ENCODE data around the gene LORICRIN.

Gene LORICRIN

GRCh38 chr1:153251087-153251486, 8.4 kb upstream of the LORICRIN start:
- DNase-seq, result no peak

GRCh38 chr1:153251562-153251961, 7.9 kb upstream of the LORICRIN start:
- DNase-seq, result no peak

DNA sequence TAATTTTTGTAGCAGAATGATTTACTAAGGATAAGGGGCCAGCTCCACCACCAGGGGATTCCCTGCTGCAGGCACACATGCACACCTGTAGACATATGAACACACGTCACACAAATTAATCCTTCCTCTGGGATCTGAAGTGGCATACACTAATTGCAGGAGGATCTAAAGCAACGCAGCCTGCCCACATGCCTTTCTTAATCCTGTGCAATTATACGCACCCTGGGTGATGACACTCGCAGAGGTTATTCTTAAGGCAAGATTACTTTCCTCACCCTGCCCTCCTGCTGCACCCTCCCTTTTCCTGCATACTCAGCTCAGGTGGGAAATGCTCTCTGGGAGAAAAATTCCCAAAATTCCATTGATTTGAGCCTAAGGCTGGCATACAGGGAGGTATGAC, 7.5 kb upstream of the LORICRIN start:
- DNase-seq, result no peak

- no peak for DNase-seq
These were observed 6.4 kb upstream of the LORICRIN start for GRCh38 chr1:153253076-153253475.

DNA sequence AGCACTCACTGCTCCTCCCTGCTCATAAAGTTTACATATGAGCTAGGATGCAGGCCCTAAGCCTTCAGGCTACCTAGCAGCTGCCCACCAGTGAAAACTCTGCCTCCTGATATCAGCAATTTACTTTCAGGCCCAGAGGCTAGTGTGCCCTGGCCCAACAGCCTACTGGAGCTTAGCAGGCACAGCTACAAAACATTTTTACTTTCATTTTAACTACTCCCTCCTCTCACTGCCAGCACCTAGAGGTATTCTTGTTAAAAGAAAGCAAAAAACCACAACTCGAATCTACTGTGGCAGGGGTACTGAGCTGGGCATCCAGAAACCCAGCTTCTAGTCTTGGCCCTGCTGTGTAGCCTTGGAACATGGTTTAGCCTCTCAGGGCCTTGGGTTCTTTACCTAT, 5.8 kb upstream of the LORICRIN start:
- no peak for DNase-seq

GRCh38 chr1:153260585-153261280, 1.2 kb downstream of the LORICRIN start:
- DNase-seq, result no peak

DNA sequence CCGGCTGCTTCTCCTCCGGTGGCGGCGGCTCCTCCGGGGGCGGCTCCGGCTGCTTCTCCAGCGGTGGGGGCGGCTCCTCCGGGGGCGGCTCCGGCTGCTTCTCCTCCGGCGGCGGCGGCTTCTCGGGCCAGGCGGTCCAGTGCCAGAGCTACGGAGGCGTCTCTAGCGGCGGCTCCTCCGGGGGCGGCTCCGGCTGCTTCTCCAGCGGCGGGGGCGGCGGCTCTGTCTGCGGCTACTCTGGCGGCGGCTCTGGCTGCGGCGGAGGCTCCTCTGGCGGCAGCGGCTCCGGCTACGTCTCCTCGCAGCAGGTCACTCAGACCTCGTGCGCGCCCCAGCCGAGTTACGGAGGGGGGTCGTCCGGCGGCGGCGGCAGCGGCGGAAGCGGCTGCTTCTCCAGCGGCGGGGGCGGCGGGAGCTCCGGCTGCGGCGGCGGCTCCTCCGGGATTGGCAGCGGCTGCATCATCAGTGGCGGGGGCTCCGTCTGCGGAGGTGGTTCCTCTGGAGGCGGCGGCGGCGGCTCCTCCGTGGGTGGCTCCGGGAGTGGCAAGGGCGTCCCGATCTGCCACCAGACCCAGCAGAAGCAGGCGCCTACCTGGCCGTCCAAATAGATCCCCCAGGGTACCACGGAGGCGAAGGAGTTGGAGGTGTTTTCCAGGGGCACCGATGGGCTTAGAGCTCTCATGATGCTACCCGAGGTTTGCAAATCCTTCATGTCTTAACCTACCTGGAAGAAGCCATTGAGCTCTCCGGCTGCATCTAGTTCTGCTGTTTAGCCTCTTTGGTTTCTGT, 2.0 kb downstream of the LORICRIN start:
- no peak for DNase-seq

- no peak for DNase-seq
These were observed 2.5 kb downstream of the LORICRIN start for GRCh38 chr1:153262070-153262366.

DNA sequence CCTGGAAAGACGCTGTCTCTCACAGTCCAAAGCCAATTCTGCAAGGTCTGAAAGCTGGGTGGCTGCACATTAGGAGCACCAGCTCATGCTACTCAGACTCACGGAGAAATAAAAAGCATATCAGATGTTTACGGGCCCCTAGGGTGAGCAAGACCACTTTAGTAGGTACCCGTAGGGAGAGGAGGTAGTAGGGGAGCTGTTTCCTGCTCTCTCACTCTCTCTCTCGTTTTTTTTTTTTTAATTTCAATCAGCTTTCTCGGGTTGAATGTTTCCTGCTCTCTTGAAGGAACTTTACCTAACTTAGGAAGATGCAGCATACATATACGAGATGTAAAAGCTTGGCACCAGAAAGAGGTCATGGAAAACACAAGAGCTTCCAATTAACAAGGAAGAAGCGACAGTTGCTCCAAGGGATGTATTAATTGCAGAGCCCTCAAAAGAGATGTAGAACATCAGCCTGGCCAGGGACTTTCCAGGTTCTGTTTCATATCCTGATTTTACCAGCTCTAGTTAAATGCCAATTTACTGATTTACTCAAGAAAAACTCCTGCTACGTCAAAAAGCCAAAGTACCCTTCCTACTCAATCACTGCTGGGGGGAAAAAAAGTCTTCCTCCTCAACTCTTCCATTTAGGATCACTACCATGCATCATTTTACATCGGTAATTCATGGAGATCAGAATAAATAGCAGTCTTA, 3.1 kb downstream of the LORICRIN start:
- DNase-seq, result no peak

- DNase-seq, result no peak
These were observed 6.0 kb downstream of the LORICRIN start for GRCh38 chr1:153265457-153265856.

DNA sequence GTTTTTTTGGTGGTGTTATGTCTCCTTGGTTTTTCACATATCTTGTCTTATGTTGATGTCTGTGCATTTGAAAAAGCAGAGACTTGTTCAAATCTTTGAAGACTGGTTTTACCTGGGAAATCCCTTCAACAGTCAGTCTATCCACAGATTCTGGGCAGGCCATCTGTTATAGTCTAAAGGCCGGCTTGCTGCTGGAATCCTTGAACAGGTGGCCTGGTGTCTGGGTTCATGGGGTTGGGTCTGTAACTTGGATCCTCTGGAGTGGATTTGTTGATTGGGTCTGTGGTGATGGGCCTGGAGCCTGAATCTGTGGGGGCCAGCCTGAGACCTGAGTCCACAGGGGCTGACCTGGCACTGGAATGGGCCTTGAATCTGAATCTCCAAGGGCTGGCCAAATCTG, 12.2 kb downstream of the LORICRIN start:
- no peak for DNase-seq

- DNase-seq, result no peak
These were observed 12.7 kb downstream of the LORICRIN start for GRCh38 chr1:153272186-153272585.

GRCh38 chr1:153277852-153278251, 18.4 kb downstream of the LORICRIN start:
- no peak for DNase-seq

- DNase-seq, result no peak
These were observed 29.3 kb downstream of the LORICRIN start for GRCh38 chr1:153288634-153289275.

DNA sequence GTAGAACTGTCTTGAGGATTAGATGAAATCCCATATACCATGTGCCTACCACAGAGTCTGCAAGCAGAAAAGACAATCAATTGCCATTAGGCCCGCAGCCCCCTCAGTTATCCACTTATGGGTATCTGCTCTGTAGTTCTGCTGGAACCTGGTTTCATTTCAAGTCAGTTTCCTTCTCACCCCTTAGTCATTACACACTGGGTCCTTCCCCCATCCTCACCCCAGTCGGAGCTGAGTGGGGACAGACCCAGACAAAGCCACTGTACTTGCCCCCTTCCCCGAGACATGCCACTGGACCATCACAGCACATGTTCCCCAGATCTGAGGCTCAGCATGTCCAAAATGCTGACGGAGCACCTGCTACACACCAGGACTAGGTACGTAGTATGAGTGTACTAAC, 32.0 kb downstream of the LORICRIN start:
- no peak for DNase-seq

- no peak for DNase-seq
These were observed 32.7 kb downstream of the LORICRIN start for GRCh38 chr1:153292185-153292584.

DNA sequence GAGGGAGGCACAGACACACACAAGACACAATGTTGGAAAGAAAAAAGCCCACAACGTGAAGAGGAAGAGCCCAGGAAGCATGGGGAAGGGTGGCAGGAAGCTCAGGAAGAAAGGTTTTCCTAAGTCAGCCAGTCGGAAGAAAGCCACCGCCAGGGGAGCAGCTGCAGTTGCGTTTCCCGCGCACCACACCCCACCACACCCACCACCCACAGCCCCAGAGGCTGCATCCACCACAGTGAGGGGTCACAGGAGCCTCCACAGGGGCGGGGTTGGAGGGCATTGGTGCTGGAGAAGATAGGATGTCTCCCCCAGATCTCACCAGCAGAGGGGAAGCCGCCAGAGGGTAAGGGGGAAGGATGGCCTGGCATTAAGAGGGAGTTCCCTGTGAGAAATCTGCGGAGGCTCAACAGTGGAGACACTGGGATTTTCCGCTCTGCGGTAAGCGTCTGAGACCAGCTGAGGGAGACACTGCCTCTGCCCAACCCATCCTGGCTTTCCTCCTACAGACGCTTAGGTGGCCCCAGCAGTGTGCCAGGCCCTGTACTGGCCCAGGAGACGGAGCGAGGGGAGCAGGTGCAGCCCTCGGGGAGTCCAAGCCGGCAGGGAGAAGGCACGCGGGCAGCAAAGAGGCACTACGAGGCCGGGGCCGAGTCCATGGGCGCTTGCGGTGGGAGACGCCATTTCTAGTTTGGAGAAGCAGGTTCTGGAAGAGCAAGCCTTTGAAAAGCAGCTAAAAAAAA, 33.4 kb downstream of the LORICRIN start:
- DNase-seq, result no peak

DNA sequence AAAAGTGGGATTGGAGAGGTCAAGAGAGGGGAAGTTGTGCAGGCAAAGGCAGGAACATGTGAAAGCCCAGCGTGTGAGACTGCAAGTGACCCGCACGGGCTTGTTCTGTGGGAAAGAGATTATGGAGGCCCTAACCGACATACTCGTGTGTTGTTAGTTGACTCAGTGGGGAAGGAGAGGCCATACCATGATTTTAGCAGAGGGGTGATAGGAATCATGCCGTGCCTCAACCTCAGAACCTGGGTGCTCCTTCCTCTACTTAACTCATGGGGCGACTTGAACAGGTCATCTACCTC, 33.9 kb downstream of the LORICRIN start:
- no peak for DNase-seq

DNA sequence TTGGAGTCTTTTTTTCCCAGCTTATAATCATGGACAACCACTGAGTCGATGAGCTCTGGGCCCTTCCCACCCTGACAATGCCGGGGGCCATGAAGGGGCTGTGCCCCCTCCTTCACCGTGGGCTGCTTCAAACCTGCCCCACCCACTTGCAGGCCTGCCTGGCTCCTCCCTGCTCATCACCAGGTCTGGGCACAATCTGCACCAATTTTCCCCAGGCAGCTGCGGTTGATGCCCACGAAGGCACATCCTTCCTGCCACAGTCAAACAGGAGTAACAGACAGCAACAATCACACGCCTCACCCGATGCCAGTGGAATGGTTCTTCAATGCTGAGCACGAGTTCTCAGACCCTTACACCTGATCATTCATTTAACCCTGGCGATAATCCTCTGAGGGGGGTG, 34.4 kb downstream of the LORICRIN start:
- no peak for DNase-seq

DNA sequence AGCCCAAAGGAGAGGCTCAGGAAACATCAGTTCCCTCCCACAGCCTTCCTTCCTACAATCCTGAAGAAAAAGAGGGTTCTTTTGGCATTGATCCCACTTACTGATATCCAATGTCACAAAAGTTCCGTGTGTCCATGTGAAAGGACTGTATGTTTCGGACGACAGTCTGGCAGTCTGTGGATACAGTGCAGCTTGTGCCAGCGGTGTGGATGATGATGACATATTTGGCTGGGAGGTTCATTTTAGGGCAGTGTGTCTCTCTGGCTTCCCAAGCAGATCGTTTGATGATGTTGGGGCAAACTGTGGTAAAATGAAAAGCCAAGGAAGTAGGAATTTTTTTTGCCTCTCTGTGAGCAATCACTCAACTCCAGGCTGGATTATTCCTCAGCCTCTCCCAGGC, 42.8 kb downstream of the LORICRIN start:
- no peak for DNase-seq

DNA sequence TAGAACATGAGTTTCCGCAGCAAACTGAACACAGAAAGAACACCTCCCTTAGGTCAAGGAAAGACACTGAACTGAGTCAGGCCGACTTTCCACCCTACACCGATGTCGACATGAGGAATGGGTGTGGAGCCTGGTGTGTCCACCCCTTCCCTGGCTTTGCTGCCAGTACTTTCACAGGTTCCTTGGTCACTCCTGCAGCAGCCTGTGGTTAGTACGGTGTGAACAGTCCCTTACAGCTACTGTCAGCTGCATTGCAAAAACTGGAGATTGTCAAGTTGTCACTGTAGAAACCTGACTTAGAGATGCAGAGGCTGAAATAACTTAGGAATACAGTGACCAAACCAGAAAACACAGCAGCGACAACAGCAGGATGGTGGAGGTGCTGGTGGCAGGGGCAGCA, 46.2 kb downstream of the LORICRIN start:
- no peak for DNase-seq

DNA sequence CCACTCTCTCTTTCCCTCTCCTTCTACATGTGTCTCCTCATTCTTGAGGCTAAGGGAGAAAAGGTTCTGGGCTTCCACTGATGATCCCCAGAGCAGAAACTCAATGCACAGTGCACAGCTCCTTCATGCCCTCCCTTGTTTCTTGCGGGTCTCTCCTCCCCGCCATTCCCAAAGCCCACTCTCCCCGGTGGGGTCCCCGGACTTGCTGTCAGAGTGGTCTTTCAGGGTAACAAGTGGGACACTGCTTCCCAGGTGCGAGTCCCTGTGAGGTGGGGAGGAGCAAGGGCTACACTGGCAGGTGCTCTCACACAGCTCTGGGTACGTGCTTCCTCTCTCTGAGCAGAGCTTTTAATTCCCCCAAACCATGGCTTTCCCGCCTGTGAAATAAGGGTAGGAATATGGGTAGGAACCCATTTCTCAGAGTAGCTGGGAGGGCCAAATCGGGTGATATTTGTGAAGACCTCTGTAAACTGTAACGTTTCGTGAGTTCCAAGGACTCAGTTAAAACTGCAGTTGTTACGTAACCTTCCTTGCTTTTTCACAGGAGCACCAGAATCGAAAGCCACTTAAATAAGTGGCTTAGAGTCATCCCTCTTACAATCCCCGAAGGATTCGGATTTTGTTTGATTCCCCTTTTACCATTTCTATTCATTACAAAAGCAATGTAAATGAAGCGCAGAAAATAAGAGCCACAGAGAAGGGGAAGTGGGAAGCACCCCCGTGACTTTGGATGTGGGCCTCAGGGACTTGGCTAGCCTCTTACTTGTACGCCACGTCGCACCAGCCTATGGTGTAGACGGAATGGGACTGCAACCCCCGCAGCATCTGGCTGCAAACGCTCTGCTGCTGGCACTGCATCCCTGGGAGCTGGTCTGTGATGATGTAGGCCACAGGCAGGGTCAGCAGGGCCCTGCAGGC, 47.1 kb downstream of the LORICRIN start:
- DNase-seq, result no peak
